Panc1 (cell line): ENCODE results near the gene ZNF324B.

ENCODE experiments used
- CTCF ChIP-seq: fragments of 450-650 bp; IDR thresholded peaks from 2 replicates; pipeline ENCODE4 v1.5.1; 2017; ENCODE audit warnings: mild to moderate bottlenecking
- POLR2AphosphoS5 ChIP-seq: IDR thresholded peaks from 2 replicates; pipeline ENCODE4 v1.6.1; 2012; ENCODE audit warnings: mild to moderate bottlenecking, low read depth, low read length, moderate library complexity
- REST ChIP-seq, 2 experiments: IDR thresholded peaks; 2 replicates each; pipeline ENCODE4 v1.6.1; 2011 to 2012; ENCODE audit warnings: low read depth in 2 of 2, control low read depth in 1 of 2, low read length in 1 of 2, mild to moderate bottlenecking in 1 of 2, moderate library complexity in 1 of 2; ENCODE audit not compliant: insufficient read depth in 1 of 2
- SIN3A ChIP-seq: IDR thresholded peaks from 2 replicates; pipeline ENCODE4 v1.6.1; 2012; ENCODE audit warnings: low read depth, mild to moderate bottlenecking, low read length, moderate library complexity, borderline replicate concordance; ENCODE audit not compliant: insufficient read depth
- TCF7L2 ChIP-seq: IDR thresholded peaks from 2 replicates; pipeline ENCODE4 v1.6.1; 2011; ENCODE audit warnings: mild to moderate bottlenecking, low read depth, low read length, inconsistent platforms

GRCh38 chr19:58460039-58460438, 8.6 kb downstream of the ZNF324B start:
- no peak for TF ChIP-seq CTCF
- no peak for TF ChIP-seq POLR2AphosphoS5
- TF ChIP-seq TCF7L2 = no peak
- TF ChIP-seq REST (IDR thresholded peaks at IDR 0.05; ENCODE audit: insufficient read depth in 1 of 2, low read depth in 2 of 2, low read length in 1 of 2) = no peak
- no peak for TF ChIP-seq SIN3A
